ENCODE results near the gene VPS72. TPM values are rescaled to one million over a fixed set of nuclear protein-coding genes. Genes with fewer than 3 reads are reported as not detected.

Gene VPS72
- total and polyA plus RNA-seq, 2 donors (not counting 3 experiments of a cell fraction or from before 2014, with no cell fraction given): 76.2 to 85.2 TPM

DNA sequence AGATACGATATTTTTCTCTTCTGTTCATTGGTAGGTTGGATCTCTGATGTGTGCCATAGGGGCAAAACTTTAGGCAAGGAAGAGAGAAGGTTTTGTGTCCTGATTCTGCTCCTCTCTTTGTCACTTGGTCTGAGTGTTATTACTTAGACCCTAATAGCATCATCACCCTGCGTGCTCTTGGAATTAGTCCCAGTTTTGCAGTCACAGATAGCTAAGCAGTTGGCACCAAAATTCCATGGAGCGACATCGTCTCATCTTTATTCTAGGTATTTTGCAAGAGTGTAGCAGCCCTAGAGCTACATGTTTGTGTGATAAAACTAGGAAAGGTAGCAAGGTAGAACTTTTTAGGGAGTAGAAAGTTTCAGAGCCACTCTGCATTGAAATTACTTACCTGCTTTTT lies 32.1 kb upstream of the VPS72 start:
- TF ChIP-seq MYC (IDR thresholded peaks at IDR 0.05; ENCODE audit: low read depth, low read length) (no peak), GATA2 (IDR thresholded peaks at IDR 0.05; ENCODE audit: insufficient read depth, insufficient read length, low read depth, low read length) (no peak), POLR2A (IDR thresholded peaks at IDR 0.05; ENCODE audit: low read depth, low read length) (no peak), POLR2AphosphoS5 (IDR thresholded peaks at IDR 0.05; ENCODE audit: insufficient read depth, low read depth, low read length) (no peak), EZH2 (IDR thresholded peaks at IDR 0.05; ENCODE audit: borderline replicate concordance, low read depth, low read length, severe bottlenecking) (no peak), JUN (IDR thresholded peaks at IDR 0.05; ENCODE audit: borderline replicate concordance, insufficient read depth, insufficient read length, low read depth) (no peak), FOS (IDR thresholded peaks at IDR 0.05; ENCODE audit: borderline replicate concordance, insufficient read depth, low read length) (no peak)
- TF ChIP-seq, protein P1, sequence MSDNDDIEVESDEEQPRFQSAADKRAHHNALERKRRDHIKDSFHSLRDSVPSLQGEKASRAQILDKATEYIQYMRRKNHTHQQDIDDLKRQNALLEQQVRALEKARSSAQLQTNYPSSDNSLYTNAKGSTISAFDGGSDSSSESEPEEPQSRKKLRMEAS (IDR thresholded peaks at IDR 0.05; ENCODE audit: insufficient read depth, insufficient read length): no peak
- TF ChIP-seq, protein P2, sequence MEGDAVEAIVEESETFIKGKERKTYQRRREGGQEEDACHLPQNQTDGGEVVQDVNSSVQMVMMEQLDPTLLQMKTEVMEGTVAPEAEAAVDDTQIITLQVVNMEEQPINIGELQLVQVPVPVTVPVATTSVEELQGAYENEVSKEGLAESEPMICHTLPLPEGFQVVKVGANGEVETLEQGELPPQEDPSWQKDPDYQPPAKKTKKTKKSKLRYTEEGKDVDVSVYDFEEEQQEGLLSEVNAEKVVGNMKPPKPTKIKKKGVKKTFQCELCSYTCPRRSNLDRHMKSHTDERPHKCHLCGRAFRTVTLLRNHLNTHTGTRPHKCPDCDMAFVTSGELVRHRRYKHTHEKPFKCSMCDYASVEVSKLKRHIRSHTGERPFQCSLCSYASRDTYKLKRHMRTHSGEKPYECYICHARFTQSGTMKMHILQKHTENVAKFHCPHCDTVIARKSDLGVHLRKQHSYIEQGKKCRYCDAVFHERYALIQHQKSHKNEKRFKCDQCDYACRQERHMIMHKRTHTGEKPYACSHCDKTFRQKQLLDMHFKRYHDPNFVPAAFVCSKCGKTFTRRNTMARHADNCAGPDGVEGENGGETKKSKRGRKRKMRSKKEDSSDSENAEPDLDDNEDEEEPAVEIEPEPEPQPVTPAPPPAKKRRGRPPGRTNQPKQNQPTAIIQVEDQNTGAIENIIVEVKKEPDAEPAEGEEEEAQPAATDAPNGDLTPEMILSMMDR (IDR thresholded peaks at IDR 0.05; ENCODE audit: extremely low read depth in 1 of 2, insufficient read depth in 1 of 2, low read depth in 1 of 2, low read length in 2 of 2): no peak
- Histone ChIP-seq H3K9me3 (replicated peaks; ENCODE audit: control insufficient read depth, insufficient read depth, low read length) (no peaks in the 10 kb centered on the region), H3K79me2 (ENCODE audit: control insufficient read depth, insufficient read depth, low read length) (peaks cover 61% of the 10 kb centered on the region), H3K4me3 (replicated peaks in 1 of 3; ENCODE audit: insufficient read depth in 1 of 3, low read depth in 1 of 3, low read length in 3 of 3) (no peak overlapping the region), H3K27ac (ENCODE audit: insufficient read depth, low read depth, low read length) (no peak overlapping the region), H2AFZ (ENCODE audit: low read depth, low read length) (no peak overlapping the region), H3K9me1 (replicated peaks; ENCODE audit: control insufficient read depth, extremely low read depth, insufficient read depth, low read length) (no peaks in the 10 kb centered on the region), H3K4me2 (ENCODE audit: insufficient read depth, low read length) (no peak overlapping the region), H3K27me3 (ENCODE audit: control insufficient read depth in 2 of 2, insufficient read depth in 2 of 2, low read length in 2 of 2) (no peaks in the 10 kb centered on the region), H3K9ac (replicated peaks; ENCODE audit: extremely low read depth, insufficient read depth, low read length) (no peak overlapping the region), H4K20me1 (replicated peaks; ENCODE audit: control insufficient read depth, extremely low read depth, insufficient read depth, low read length) (peaks cover 6% of the 10 kb centered on the region), H3K4me1 (ENCODE audit: control insufficient read depth, extremely low read depth, insufficient read depth, low read length) (no peaks in the 10 kb centered on the region), H3K36me3 (ENCODE audit: control insufficient read depth in 2 of 2, extremely low read depth in 1 of 2, insufficient read depth in 2 of 2, low read length in 2 of 2) (peaks cover 2 to 8% of the 10 kb centered on the region in 2 experiments)
- no peak for DNase-seq (ENCODE audit: low read depth, low spot score)
- no peak for FAIRE-seq
- dilution Hi-C loops (cut with MboI; ENCODE audit: extremely low pct_ligation_motif_present, low sequenced_read_pairs): no loop called here
- intact Hi-C loops (cut with micrococcal nuclease): no loop called here
- BruUV-seq (replicated peaks): no TSS peak
- CTCF ChIA-PET: no interaction called here
- POLR2A ChIA-PET: no interaction called here
